GM12864 (cell line): ENCODE measurements around the gene PPM1H.
"Not testable (repeated sequence)": the region's sequence is repeated elsewhere in the genome, so short reads cannot be mapped to it uniquely, and the experiment has no call there.

ENCODE experiments used
- DNase-seq: peaks from one replicate; pipeline ENCODE4 v3.0.0-alpha.2; 2011; ENCODE audit warnings: low read depth
- H3K4me3 ChIP-seq: 2 replicates; pipeline ENCODE4 v1.5.1; 2011; ENCODE audit warnings: mild to moderate bottlenecking, low read depth, low read length, control low read depth
- TF ChIP-seq, protein P1 (sequence below): IDR thresholded peaks from 2 replicates; pipeline ENCODE4 v1.5.1; 2011; ENCODE audit warnings: low read depth, mild to moderate bottlenecking, moderate library complexity, low read length, control low read depth, inconsistent platforms; ENCODE audit errors: missing control alignments

PPM1H gene

DNA sequence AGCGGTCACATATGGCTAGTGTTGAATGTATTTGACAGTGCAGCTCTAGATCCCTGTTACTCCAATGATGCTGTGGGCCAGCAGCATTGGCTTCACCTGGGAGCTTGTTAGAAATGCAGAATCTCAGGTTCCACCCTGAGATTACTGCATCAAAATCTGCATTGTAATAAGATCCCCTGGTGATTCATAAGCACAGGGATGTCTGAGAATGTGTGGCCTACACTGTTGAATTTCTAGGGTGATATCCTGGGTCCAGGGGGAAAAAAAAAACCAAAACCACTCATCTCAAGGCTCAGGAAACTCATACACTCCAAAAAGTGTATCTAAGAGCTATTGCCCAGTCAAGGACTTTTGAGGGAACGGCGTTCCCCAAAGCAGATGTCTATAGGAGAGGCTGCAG is 196.8 kb downstream of the PPM1H start:
- no peak for DNase-seq
- TF ChIP-seq, protein P1, sequence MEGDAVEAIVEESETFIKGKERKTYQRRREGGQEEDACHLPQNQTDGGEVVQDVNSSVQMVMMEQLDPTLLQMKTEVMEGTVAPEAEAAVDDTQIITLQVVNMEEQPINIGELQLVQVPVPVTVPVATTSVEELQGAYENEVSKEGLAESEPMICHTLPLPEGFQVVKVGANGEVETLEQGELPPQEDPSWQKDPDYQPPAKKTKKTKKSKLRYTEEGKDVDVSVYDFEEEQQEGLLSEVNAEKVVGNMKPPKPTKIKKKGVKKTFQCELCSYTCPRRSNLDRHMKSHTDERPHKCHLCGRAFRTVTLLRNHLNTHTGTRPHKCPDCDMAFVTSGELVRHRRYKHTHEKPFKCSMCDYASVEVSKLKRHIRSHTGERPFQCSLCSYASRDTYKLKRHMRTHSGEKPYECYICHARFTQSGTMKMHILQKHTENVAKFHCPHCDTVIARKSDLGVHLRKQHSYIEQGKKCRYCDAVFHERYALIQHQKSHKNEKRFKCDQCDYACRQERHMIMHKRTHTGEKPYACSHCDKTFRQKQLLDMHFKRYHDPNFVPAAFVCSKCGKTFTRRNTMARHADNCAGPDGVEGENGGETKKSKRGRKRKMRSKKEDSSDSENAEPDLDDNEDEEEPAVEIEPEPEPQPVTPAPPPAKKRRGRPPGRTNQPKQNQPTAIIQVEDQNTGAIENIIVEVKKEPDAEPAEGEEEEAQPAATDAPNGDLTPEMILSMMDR = no peak
- H3K4me3 ChIP-seq = no peak overlapping the region

GRCh38 chr12:62737615-62738014 is 197.3 kb downstream of the PPM1H start:
- DNase-seq = no peak
- TF ChIP-seq, protein P1 = no peak
- H3K4me3 ChIP-seq = no peak overlapping the region

DNA sequence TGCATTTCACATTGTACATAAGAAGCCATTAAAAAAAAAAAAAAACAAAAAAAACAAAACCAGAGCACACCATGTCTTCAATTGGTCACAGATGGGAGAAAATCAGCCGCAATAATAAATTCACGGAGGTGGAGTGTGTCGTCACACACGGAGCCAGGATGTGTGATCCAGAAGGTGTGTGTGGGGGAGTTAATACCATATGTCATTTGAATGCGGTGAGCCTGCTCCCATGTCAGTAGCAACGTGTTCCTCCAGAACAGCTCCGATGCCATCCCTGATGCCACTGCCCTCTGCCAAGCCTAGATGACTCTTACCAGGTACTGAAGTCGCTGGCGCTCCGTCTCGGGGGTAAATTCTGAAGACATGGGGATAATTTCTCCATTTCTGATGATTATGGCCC is 197.8 kb downstream of the PPM1H start:
- no peak overlapping the region for H3K4me3 ChIP-seq
- DNase-seq = no peak
- TF ChIP-seq, protein P1 = no peak

GRCh38 chr12:62736596-62736995 is 198.4 kb downstream of the PPM1H start:
- H3K4me3 ChIP-seq = no peak overlapping the region
- DNase-seq = no peak
- TF ChIP-seq, protein P1 = no peak

- no peak overlapping the region for H3K4me3 ChIP-seq
- TF ChIP-seq, protein P1 = no peak
- DNase-seq = no peak
These were observed 202.0 kb downstream of the PPM1H start for GRCh38 chr12:62732861-62733427.

- H3K4me3 ChIP-seq = no peak overlapping the region
- DNase-seq = no peak
- TF ChIP-seq, protein P1 = no peak
These were observed 203.7 kb downstream of the PPM1H start for GRCh38 chr12:62731055-62731820.

DNA sequence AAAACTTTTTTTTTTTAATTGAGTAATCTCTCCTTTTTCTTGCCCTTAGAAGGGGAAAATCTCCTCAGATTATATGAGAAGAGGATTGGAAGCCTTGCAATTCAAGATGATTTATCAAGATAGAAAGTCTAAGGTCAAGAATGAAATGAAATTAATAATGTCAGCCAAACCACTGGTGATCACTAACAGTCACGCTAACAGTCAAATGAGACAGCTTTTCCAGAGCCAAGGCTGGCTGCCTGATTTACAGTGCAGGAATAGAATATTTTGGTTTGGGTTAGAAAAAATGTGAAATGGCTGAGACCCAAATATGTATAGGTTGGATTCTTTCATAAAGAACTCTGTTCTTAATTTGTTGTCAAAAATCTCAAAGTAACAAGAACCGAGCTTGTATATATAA is 204.3 kb downstream of the PPM1H start:
- TF ChIP-seq, protein P1 = no peak
- no peak for DNase-seq

DNA sequence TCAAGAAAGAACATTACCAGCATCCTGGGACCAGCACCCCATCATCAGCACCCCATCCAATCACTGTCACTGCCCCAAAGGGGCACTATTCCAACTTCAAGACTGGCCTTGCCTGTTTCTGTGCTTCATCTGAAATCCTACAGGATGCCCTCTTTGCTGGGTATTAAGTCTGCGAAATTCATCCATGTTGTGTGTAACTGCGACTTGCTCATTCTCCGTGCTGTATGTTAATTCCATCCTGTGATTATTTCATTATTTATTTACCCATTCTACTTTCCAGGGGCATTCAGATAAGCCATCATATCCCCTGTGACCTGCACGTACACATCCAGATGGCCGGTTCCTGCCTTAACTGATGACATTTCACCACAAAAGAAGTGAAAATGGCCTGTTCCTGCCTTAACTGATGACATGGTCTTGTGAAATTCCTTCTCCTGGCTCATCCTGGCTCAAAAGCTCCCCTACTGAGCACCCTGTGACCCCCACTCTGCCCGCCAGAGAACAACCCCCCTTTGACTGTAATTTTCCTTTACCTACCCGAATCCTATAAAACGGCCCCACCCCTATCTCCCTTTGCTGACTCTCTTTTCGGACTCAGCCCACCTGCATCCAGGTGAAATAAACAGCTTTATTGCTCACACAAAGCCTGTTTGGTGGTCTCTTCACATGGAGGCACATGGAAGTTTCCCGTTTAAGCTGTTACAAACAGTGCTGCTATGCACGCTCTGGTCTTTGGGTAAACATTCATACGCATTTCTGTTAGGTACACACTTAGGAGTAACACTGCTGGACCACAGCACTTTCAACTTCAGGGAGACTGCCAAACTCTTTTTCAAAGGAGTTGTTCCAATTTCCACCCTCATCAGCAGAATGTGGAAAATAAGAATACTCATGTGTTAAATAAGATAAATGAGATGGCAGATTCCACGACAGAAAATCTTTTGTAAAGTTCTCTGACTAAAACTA is 205.1 kb downstream of the PPM1H start:
- DNase-seq, H3K4me3 ChIP-seq: not testable (repeated sequence)

More for the DNA sequence above, 204.3 kb downstream of the PPM1H start:
- H3K4me3 ChIP-seq = no peak overlapping the region
